Measurements from ENCODE around the gene CRHR2. TPM values are rescaled to one million over a fixed set of nuclear protein-coding genes. Genes with fewer than 3 reads are reported as not detected.

CRHR2 gene
- total RNA-seq, 2 donors from 2014 or later: 0.16 TPM; not detected in 1

GRCh38 chr7:30694218-30694745, 12.0 kb upstream of the CRHR2 start:
- no peak overlapping the region for H3K4me3 ChIP-seq
- DNase-seq: no peak
- intact Hi-C loops (cut with DNase I): no loop called here
- H3K9me3 ChIP-seq: no peaks in the 10 kb centered on the region
- no peaks in the 10 kb centered on the region for H3K4me1 ChIP-seq
- no peak overlapping the region for H3K9ac ChIP-seq (ENCODE audit: low read depth in 2 of 2, low read length in 2 of 2)
- no peaks in the 10 kb centered on the region for H3K27me3 ChIP-seq
- no peaks in the 10 kb centered on the region for H3K36me3 ChIP-seq
- TF ChIP-seq CTCF (IDR thresholded peaks at IDR 0.05): no peak
- H3K27ac ChIP-seq: no peak overlapping the region

DNA sequence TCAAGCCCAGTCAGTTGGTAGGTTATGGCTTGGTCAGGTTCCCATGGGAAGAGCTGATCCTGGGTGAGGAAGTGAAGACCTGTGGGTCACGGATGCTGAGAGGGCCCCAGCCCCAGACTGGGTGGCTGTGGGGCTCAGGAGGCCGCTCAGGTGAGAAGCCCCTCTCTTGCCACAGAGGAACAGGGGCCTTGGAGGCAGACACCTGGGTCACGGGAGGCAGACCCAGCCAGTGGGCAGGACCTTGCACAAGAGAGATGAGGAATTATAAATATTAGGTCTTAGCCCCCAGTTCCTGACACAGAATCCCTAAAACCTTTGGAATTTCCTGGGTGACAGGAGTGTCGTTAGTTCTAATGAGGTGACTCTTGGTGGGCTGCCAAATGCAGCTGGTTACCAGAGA, 10.6 kb upstream of the CRHR2 start:
- no peak overlapping the region for H3K27ac ChIP-seq
- TF ChIP-seq CTCF (IDR thresholded peaks at IDR 0.05): no peak
- H3K27me3 ChIP-seq: no peaks in the 10 kb centered on the region
- no peak overlapping the region for H3K9ac ChIP-seq (ENCODE audit: low read depth in 2 of 2, low read length in 2 of 2)
- intact Hi-C loops (cut with DNase I): no loop called here
- H3K9me3 ChIP-seq: no peaks in the 10 kb centered on the region
- H3K4me1 ChIP-seq: no peaks in the 10 kb centered on the region
- H3K36me3 ChIP-seq: no peaks in the 10 kb centered on the region
- DNase-seq: no peak
- H3K4me3 ChIP-seq: no peak overlapping the region

- Histone ChIP-seq H3K27ac (no peak overlapping the region), H3K9ac (ENCODE audit: low read depth in 2 of 2, low read length in 2 of 2) (no peak overlapping the region), H3K36me3 (no peaks in the 10 kb centered on the region), H3K4me3 (no peak overlapping the region), H3K4me1 (no peaks in the 10 kb centered on the region), H3K27me3 (no peaks in the 10 kb centered on the region), H3K9me3 (no peaks in the 10 kb centered on the region)
- intact Hi-C loops (cut with DNase I): no loop called here
- no peak for TF ChIP-seq CTCF (IDR thresholded peaks at IDR 0.05)
- DNase-seq: no peak
Observed at GRCh38 chr7:30692438-30692837, 10.2 kb upstream of the CRHR2 start.

DNA sequence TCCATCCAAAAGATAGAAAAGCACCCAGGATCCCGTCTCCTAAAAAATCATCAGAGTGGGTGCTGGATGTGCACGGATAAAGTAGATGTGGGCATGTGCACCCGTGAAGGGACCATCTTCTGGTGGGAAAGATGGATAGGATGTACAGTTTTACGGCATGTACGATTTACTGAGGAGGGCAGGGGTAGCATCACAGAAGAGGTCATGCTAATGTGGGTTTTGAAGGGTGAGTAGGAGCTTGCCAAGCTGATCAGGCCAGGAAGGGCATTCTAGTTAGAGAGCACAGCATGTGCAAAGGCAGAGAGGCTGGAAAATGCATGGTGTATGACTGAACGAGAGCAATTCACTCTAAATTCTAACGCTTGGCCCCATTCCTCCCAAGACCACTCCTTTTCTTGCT, 7.8 kb upstream of the CRHR2 start:
- no peak for TF ChIP-seq CTCF (IDR thresholded peaks at IDR 0.05)
- Histone ChIP-seq H3K27ac (no peak overlapping the region), H3K36me3 (no peaks in the 10 kb centered on the region), H3K4me3 (no peak overlapping the region), H3K4me1 (no peaks in the 10 kb centered on the region), H3K27me3 (no peaks in the 10 kb centered on the region), H3K9me3 (no peaks in the 10 kb centered on the region), H3K9ac (ENCODE audit: low read depth in 2 of 2, low read length in 2 of 2) (no peak overlapping the region)
- no peak for DNase-seq
- intact Hi-C loops (cut with DNase I): no loop called here

DNA sequence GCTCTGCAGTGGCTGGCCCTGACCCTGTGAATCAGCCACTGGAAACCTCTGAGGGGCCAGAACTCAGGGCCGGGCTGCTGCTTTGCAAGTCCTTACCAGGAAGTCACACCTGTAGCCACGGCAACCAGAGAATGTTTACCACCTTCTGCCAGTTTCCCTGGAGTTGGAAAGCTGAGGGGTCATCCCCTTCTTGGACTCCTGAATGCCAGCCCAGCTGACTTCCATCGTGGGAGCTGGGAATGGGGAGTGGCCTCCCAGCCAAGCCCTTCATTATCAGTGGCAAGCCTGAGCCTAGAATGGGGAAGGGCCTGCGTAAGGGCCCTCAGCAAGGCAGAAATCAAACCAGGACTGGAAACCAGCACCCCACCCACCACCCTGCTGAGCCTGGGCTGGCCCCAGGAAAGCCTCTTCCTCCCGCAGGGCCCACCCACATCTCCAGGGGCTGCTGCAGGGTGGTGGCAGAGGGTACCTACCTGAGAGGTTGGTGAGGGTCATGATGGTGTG, 6.5 kb upstream of the CRHR2 start:
- Histone ChIP-seq H3K36me3 (no peaks in the 10 kb centered on the region), H3K27ac (no peak overlapping the region), H3K9ac (ENCODE audit: low read depth in 2 of 2, low read length in 2 of 2) (no peak overlapping the region), H3K27me3 (no peaks in the 10 kb centered on the region), H3K9me3 (no peaks in the 10 kb centered on the region), H3K4me1 (no peaks in the 10 kb centered on the region), H3K4me3 (no peak overlapping the region)
- intact Hi-C loops (cut with DNase I): no loop called here
- no peak for TF ChIP-seq CTCF (IDR thresholded peaks at IDR 0.05)
- DNase-seq: no peak

All from colonic mucosa (tissue), 4 donors.